Adrenal gland (tissue), 5 donors: ENCODE measurements around the gene CWC27.

ENCODE experiments used
- CTCF ChIP-seq, 6 experiments: fragments of 450-650 bp in 4 of 6; fragments of 200-600 bp in 2 of 6; sonication (generic) in 1 of 6; IDR thresholded peaks; 1 replicate in 5 of 6; 2 replicates in 1 of 6; pipeline versions ENCODE4 v1.5.1 to v1.8.0; 2016 to 2021; ENCODE audit warnings: antibody characterized with exemption in 6 of 6, mild to moderate bottlenecking in 2 of 6, moderate library complexity in 1 of 6
- POLR2A ChIP-seq, 2 donors: fragments of 450-650 bp; IDR thresholded peaks; one replicate each; pipeline ENCODE4 v1.6.1; 2017; ENCODE audit warnings: antibody characterized with exemption in 2 of 2, mild to moderate bottlenecking in 2 of 2, moderate library complexity in 1 of 2
- donor health status: DM: no; HTN: no; CAD: no.

GRCh38 chr5:64930672-64931318 lies 162.1 kb downstream of the CWC27 start:
- TF ChIP-seq POLR2A (IDR thresholded peaks at IDR 0.05) (no peak), CTCF (IDR thresholded peaks at IDR 0.05) (no peak)
